ENCODE data around the gene LIPC.

Gene LIPC

GRCh38 chr15:58436552-58436951 is 4.8 kb downstream of the LIPC start:
- DNase-seq (ENCODE audit: low read depth), result no peak

GRCh38 chr15:58437531-58438105 is 5.8 kb downstream of the LIPC start:
- DNase-seq (ENCODE audit: low read depth), result no peak

- DNase-seq (ENCODE audit: low read depth), result no peak
Observed at GRCh38 chr15:58438111-58438510, 6.3 kb downstream of the LIPC start.

- DNase-seq (ENCODE audit: low read depth), result no peak
Observed at GRCh38 chr15:58438956-58439355, 7.2 kb downstream of the LIPC start.

GRCh38 chr15:58440158-58440910 is 8.5 kb downstream of the LIPC start:
- DNase-seq (ENCODE audit: low read depth), result no peak

- DNase-seq (ENCODE audit: low read depth), result no peak
Observed at GRCh38 chr15:58440922-58441321, 9.1 kb downstream of the LIPC start.

GRCh38 chr15:58441376-58442070 is 9.7 kb downstream of the LIPC start:
- no peak for DNase-seq (ENCODE audit: low read depth)

GRCh38 chr15:58442122-58442521 is 10.3 kb downstream of the LIPC start:
- DNase-seq (ENCODE audit: low read depth), result no peak

GRCh38 chr15:58443308-58443707 is 11.5 kb downstream of the LIPC start:
- DNase-seq (ENCODE audit: low read depth), result no peak

GRCh38 chr15:58444056-58444455 is 12.3 kb downstream of the LIPC start:
- DNase-seq (ENCODE audit: low read depth), result no peak

GRCh38 chr15:58444658-58445332 is 13.0 kb downstream of the LIPC start:
- DNase-seq (ENCODE audit: low read depth), result no peak

- no peak for DNase-seq (ENCODE audit: low read depth)
Observed at GRCh38 chr15:58445865-58446264, 14.1 kb downstream of the LIPC start.

GRCh38 chr15:58446521-58446920 is 14.7 kb downstream of the LIPC start:
- no peak for DNase-seq (ENCODE audit: low read depth)

GRCh38 chr15:58447271-58448010 is 15.7 kb downstream of the LIPC start:
- no peak for DNase-seq (ENCODE audit: low read depth)

- DNase-seq (ENCODE audit: low read depth), result no peak
Observed at GRCh38 chr15:58448331-58448730, 16.5 kb downstream of the LIPC start.

- DNase-seq (ENCODE audit: low read depth), result no peak
Observed at GRCh38 chr15:58448906-58449305, 17.1 kb downstream of the LIPC start.

- no peak for DNase-seq (ENCODE audit: low read depth)
Observed at GRCh38 chr15:58451826-58452225, 20.0 kb downstream of the LIPC start.

GRCh38 chr15:58452775-58453174 is 21.0 kb downstream of the LIPC start:
- DNase-seq (ENCODE audit: low read depth), result no peak

- DNase-seq (ENCODE audit: low read depth), result no peak
Observed at GRCh38 chr15:58453931-58454793, 22.4 kb downstream of the LIPC start.

GRCh38 chr15:58454950-58455401 is 23.2 kb downstream of the LIPC start:
- no peak for DNase-seq (ENCODE audit: low read depth)

GRCh38 chr15:58457466-58457965 is 25.7 kb downstream of the LIPC start:
- DNase-seq (ENCODE audit: low read depth), result no peak

Data from activated T-cell treated with anti-CD3 and anti-CD28 coated beads for 1 hour (primary cell).